ENCODE data around the gene INPP5J.
"Not testable (repeated sequence)": the region's sequence is repeated elsewhere in the genome, so short reads cannot be mapped to it uniquely, and the experiment has no call there.

Gene INPP5J

DNA sequence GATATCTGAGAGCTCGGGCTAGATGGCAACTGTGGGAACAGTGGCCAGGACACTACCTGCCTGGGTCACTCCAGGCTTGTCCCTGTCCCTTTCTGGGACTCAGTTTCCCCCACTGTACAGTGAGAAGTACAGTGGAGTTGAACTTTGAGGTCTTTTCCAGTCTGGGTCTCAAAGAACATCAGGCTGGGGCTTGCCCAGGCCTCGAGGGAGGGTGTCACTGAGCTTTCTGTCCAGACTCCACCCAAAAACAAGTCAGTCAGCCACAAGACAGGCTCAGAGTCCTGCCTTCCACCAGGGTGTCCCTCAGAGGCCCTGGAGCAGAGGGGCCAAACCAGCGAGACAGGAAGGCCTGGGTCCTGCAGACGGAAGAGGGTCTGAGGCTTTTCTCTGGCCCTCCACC, 19.5 kb downstream of the INPP5J start:
- Mint-ChIP-seq H3K36me3 (peaks cover 2% of the 10 kb centered on the region), H3K9me3 (peaks cover 5% of the 10 kb centered on the region), H3K4me3 (no peak overlapping the region), H3K4me1 (peaks cover 6% of the 10 kb centered on the region), H3K27me3 (no peaks in the 10 kb centered on the region), H3K27ac (no peak overlapping the region)

DNA sequence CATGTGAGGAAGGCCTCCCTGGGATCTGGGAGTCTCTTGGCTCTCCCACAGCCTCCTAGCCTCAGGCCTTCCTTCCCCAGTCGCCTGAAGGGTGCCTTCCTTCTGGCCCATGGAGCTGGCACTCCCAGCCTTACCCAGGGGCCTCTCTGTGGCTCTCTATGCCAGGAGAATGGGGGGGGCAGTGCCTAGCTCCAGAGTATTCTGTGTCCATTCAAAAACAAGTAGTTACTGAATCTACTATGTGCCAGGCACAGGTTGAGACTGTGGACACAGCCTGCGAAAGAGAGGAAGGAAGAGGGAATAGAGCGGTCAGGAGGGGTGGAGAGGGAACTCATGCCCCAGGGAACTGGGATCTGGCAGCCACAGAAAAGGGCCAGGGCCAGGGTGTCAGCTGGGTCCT, 20.3 kb downstream of the INPP5J start:
- Mint-ChIP-seq H3K4me3 (no peak overlapping the region), H3K27ac (no peak overlapping the region), H3K9me3 (peaks cover 5% of the 10 kb centered on the region), H3K4me1 (peaks cover 6% of the 10 kb centered on the region), H3K36me3 (peaks cover 2% of the 10 kb centered on the region), H3K27me3 (no peaks in the 10 kb centered on the region)

DNA sequence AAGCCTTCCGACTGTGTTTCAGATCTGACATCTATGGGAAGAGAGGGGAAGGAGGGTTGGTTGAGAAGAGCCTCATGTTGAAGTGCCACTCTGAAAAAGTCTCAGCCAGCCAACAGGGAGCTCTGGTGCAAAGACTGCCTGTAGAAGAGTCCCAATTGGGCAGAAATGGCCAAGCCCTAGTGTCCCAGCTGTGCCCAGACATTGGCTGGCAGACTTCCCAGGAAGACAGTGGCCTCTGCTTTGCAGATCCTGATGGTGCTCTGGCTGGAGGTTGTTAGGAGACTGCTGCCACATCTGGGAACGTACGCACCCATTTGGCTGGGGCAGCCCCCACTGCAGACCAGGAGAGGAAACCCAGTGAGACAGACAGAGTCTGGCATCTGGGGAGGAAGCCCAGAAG, 20.8 kb downstream of the INPP5J start:
- Mint-ChIP-seq H3K27me3 (no peaks in the 10 kb centered on the region), H3K36me3 (peaks cover 2% of the 10 kb centered on the region), H3K27ac (no peak overlapping the region), H3K9me3 (peaks cover 5% of the 10 kb centered on the region), H3K4me1 (peaks cover 6% of the 10 kb centered on the region), H3K4me3 (no peak overlapping the region)

DNA sequence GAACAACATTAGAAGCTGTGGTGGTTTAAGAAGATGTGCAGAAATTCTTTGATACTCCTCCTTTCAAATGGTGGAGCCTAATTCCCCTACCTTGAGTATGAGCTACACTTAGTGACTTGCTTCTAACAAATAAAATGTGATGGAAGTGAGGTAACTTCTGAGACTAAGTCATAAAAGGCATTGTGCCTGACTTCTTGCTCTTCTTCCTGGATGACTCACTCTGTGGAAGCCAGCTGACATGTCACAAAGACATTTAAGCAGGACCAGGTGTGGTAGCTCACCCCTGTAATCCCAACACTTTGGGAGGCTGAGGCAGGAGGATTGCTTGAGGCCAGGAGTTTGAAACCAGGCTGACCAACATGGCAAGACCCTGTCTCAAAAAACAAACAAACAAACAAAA, 21.5 kb downstream of the INPP5J start:
- no peak overlapping the region for H3K27ac Mint-ChIP-seq
- peaks cover 5% of the 10 kb centered on the region for H3K9me3 Mint-ChIP-seq
- no peak overlapping the region for H3K4me3 Mint-ChIP-seq
- H3K27me3 Mint-ChIP-seq, result no peaks in the 10 kb centered on the region
- H3K36me3 Mint-ChIP-seq, result peaks cover 2% of the 10 kb centered on the region
- peaks cover 6% of the 10 kb centered on the region for H3K4me1 Mint-ChIP-seq

DNA sequence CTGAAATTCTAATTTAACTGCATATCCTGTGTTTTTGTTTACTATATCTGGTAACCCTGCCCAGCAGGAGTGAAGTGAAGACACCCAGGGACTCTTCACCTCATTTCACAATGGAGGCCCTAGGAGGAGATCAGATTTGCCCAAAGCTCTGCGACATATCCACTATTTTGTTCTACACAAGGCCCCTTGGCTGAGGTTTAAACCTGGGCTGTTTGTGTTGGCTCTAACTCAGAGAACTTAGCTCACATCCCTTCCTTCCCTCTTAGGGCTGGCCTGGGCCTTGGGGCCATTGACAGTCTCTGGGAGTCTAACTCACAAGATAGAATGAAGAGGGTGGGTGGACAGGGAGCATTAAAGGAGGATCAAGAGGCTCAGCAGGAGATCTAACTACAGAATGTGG, 25.7 kb downstream of the INPP5J start:
- peaks cover 6% of the 10 kb centered on the region for H3K4me1 Mint-ChIP-seq

DNA sequence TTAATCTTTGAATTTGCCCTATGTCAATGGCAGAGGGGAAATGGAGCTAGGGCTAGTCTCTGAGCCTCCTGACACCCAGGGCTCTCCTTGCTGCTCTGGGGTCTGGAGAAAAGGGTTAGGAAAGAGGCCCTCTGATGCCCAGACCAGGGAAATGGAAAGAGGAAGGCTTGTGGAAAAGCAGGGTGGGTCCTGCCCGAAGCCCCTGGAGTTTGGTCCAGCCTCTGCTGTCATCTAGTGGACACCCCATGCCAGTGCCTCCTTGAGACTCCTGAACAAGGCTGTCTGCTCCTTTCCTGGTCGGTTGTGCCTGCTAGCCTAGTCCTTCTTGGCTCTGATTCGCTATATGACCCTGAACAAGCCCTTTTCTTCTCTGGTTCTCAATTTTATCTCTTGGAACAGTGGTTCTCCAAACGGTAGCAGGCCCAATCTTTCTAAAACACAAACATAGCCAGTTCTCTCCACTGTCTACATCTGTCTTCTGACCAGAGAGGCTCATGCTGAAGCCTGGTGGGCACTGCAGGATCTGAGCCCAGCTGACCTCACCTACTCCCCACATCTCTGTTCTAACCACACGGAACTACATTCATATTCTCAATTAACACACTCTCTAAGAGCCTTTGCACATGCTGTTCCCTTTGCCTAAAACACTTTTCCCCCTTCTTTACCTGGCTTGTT, 26.3 kb downstream of the INPP5J start:
- Mint-ChIP-seq H3K27me3 (no peaks in the 10 kb centered on the region), H3K4me1 (peaks cover 2% of the 10 kb centered on the region), H3K36me3 (peaks cover 2% of the 10 kb centered on the region), H3K9me3 (peaks cover 5% of the 10 kb centered on the region), H3K4me3 (no peak overlapping the region), H3K27ac (no peak overlapping the region)

More for the DNA sequence above, 25.7 kb downstream of the INPP5J start:
- Mint-ChIP-seq H3K27me3 (no peaks in the 10 kb centered on the region), H3K27ac (no peak overlapping the region), H3K36me3 (peaks cover 2% of the 10 kb centered on the region), H3K4me3 (no peak overlapping the region), H3K9me3 (peaks cover 5% of the 10 kb centered on the region)

DNA sequence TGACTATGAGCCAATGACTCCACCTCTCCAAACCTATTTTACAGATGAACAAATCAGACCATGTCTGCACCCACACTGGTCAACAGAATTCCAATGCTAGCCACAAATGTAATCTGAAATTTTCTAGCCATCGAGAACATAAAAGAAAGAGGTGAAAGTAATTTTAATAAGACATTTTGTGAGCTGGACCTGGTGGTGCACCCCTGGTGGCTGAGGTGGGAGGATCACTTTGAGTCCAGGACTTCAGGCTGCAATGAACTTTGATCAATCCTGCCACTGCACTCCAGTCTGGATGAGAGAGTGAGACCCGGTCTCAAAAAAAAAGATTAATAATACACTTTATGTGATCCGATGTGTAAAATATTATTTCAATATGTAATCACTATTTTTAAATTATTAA, 27.8 kb downstream of the INPP5J start:
- Mint-ChIP-seq H3K27me3 (no peaks in the 10 kb centered on the region), H3K27ac (no peak overlapping the region), H3K36me3 (no peaks in the 10 kb centered on the region), H3K9me3 (no peaks in the 10 kb centered on the region), H3K4me1 (no peaks in the 10 kb centered on the region), H3K4me3 (no peak overlapping the region)

DNA sequence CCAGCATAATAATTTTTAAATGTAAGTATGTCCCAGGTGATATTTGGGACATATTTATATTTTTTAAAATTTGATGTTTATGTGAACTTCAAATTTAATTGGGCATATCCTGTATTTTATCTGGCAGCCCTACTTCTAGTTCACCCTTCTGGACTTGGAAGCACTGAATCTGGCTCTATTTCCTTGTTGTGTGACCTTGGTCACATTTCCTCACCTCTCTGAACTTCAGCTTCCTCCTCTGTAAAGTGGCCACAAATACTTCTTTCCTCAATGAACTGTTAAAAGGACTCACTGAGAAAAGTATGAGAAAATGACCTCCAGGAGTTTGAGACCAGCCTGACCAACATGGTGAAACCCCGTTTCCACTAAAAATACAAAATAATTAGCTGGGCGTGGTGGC, 29.1 kb downstream of the INPP5J start:
- H3K27me3 Mint-ChIP-seq, result no peaks in the 10 kb centered on the region
- no peaks in the 10 kb centered on the region for H3K36me3 Mint-ChIP-seq
- no peak overlapping the region for H3K27ac Mint-ChIP-seq
- H3K4me3 Mint-ChIP-seq, result no peak overlapping the region
- H3K9me3 Mint-ChIP-seq, result no peaks in the 10 kb centered on the region
- H3K4me1 Mint-ChIP-seq, result no peaks in the 10 kb centered on the region

DNA sequence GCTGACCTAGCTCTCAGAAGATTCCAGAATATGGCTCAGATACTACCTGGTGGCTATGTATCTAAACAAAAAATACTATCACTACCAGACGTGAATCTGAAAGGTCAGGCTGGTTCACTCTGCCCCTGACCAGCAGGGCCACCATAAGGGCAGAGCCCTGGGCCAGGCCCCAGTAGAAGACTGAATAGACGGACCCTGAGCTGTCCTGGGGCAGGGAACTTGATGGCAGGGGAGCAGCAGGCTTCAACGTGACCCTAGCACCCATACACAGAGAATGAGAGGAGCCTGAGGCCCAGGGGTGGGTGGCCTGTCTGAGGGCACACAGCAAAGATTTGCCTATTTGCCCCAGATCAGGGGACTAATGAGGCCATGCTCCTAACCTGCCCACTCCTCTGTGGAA, 30.6 kb downstream of the INPP5J start:
- Mint-ChIP-seq H3K27ac (no peak overlapping the region), H3K27me3 (no peaks in the 10 kb centered on the region), H3K36me3 (no peaks in the 10 kb centered on the region), H3K9me3 (no peaks in the 10 kb centered on the region), H3K4me3 (no peak overlapping the region), H3K4me1 (no peaks in the 10 kb centered on the region)

DNA sequence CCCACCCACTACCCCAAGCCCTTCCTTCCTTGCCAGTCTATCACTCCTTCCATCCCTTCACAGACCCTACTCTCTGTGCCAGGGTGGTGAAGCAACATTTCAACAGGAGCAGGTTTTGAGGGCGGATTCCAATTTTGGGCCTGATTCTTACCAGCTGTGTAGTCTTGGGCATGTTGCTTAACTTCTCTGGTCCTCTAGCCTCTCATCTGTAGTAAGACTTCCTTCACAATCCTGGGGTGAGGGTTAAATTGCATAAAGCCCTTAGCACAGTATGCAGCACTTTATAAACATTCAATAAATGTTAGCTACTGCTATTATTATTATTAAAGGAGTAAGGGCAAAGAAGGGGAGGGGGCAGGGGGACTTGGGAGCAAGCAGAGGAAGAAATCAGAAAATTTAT, 32.2 kb downstream of the INPP5J start:
- no peaks in the 10 kb centered on the region for H3K27me3 Mint-ChIP-seq

DNA sequence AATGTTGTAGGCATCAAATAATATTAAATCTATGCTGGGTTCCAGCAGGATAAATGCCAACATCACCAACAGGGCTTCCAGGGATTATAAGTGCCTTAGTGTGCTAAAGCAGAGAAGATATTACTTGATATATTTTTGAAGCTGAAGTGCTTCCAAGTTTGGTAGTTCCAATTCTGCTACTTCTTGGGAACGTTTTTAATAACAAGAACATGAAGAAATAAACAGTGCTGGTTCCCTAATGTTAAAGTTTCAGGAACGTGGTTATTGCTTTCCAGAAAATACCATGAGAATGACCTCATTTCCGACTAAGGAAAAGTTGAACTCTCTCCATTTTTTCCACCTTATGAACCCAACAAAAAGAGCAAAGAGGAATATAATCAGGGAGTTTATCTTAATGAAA, 32.7 kb downstream of the INPP5J start:
- Mint-ChIP-seq H3K36me3 (no peaks in the 10 kb centered on the region), H3K27ac (no peak overlapping the region), H3K4me3 (no peak overlapping the region), H3K9me3 (no peaks in the 10 kb centered on the region), H3K27me3 (no peaks in the 10 kb centered on the region), H3K4me1 (peaks cover 11% of the 10 kb centered on the region)

More for the DNA sequence above, 32.2 kb downstream of the INPP5J start:
- Mint-ChIP-seq H3K36me3 (no peaks in the 10 kb centered on the region), H3K4me3 (no peak overlapping the region), H3K9me3 (no peaks in the 10 kb centered on the region), H3K4me1 (peaks cover 9% of the 10 kb centered on the region), H3K27ac (no peak overlapping the region)

DNA sequence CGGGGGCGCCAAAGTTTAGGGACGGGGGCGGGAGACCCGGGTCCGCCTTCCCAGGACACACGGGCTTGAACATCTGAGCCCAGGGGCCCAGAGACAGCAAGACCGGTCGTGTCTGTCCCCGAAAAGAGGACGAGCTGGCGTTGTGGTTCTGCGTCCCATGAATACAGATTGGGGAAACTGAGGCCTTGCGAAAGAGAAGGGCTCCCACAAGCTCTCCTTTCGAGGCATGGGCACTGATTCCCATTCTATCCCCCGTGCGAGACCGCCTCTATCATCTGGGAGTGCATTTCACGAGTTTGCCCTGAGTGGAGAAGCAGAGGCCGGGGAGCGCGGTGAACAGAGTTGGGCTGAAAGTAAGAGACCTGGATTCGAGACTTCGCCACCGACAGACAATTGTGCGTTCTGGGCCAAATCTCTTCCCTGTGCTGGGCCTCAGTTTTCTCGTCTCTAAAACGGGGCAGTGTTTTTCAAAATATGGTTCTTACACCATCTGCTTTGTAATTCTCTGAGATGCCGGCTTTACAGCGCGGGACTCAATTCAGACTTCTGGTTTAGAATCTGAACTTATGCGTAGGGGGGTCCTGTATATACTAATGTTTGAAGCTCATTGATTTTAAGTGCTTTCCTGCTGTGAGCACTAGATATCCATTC, 37.7 kb downstream of the INPP5J start:
- Mint-ChIP-seq H3K27ac (peak overlapping the region; percentile 100), H3K36me3 (peaks cover 3% of the 10 kb centered on the region), H3K9me3 (no peaks in the 10 kb centered on the region), H3K27me3 (no peaks in the 10 kb centered on the region), H3K4me3 (peak overlapping the region; percentile 100), H3K4me1 (peaks cover 44% of the 10 kb centered on the region)

DNA sequence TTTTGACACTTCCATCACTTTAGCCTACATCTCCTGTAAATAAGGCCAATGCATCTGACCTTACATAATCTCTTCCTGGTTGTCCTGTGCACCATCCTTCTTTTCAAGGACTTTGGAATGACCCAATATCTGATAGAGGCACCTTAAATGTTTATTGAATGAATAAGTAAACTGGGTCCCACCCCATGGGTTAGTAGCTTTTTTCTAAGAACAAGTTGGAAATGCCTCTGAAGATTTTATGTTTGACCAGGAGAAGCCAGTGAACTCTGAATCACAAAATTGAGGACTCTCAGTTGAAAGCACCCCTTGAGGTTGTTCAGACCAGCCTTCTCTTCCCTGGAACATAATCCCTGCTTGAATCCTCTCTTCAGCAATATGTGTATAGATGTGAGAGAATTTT, 38.6 kb downstream of the INPP5J start:
- Mint-ChIP-seq H3K9me3 (no peaks in the 10 kb centered on the region), H3K4me3 (peak overlapping the region; percentile 100), H3K27me3 (no peaks in the 10 kb centered on the region), H3K36me3 (peaks cover 7% of the 10 kb centered on the region), H3K27ac (no peak overlapping the region), H3K4me1 (peaks cover 49% of the 10 kb centered on the region)

DNA sequence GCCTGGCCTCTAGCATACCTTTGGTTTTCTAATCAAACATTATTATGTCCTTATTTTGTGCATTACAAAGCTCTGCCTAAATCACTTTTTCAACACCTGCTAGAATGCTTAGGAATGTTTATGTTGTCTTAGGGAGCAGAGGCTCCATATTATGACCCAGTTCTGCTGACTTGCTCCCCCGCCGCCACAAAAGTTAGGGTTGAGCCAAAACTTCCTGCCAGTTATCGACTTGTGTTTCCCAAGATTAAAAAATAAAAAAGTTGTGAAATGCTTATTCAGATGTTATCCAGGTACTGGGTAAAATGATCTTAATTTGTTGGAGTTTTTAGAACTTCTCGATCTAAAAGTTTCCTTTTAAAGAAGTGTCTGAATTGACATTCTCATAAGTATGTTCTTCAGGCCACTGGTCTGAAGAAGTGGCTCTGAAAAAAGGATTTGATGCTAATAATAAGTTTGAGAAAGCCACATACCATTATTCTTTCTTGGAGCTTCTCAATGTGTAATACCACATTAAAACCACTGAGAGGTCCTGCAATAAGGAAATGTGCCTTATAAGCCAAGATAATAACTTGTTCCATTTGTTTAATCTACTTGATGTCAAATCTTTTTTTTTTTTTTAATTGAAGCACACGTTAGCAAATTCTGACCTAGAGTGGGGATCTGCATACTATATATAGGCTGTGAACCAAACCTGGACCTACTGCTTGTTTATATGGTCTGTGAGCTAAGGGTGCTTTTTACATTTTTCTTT, 39.4 kb downstream of the INPP5J start:
- H3K4me3 Mint-ChIP-seq, result peak overlapping the region; percentile 100
- H3K4me1 Mint-ChIP-seq, result peaks cover 49% of the 10 kb centered on the region
- peaks cover 7% of the 10 kb centered on the region for H3K36me3 Mint-ChIP-seq
- peak overlapping the region; percentile 84 for H3K27ac Mint-ChIP-seq
- no peaks in the 10 kb centered on the region for H3K27me3 Mint-ChIP-seq
- no peaks in the 10 kb centered on the region for H3K9me3 Mint-ChIP-seq

DNA sequence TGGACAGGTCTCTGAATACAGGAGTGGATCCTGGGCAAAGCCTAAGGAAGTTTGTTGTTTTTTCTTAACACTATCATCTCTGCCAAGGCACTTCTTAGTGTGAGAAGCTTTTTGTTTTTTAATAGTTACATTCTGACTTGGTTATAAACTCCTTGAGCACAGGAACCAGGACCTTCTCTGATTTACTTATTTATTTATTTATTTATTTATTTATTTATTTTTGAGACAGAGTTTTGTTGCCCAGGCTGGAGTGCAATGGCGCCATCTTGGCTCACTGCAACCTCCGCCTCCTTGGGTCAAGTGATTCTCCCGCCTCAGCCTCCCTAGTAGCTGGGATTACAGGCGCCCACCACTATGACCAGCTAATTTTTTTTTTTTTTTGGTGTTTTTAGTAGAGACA, 48.2 kb downstream of the INPP5J start:
- peaks cover 11% of the 10 kb centered on the region for H3K36me3 Mint-ChIP-seq
- H3K9me3 Mint-ChIP-seq, result no peaks in the 10 kb centered on the region
- H3K4me3 Mint-ChIP-seq, result no peak overlapping the region
- no peak overlapping the region for H3K27ac Mint-ChIP-seq
- no peaks in the 10 kb centered on the region for H3K27me3 Mint-ChIP-seq
- peaks cover 41% of the 10 kb centered on the region for H3K4me1 Mint-ChIP-seq

DNA sequence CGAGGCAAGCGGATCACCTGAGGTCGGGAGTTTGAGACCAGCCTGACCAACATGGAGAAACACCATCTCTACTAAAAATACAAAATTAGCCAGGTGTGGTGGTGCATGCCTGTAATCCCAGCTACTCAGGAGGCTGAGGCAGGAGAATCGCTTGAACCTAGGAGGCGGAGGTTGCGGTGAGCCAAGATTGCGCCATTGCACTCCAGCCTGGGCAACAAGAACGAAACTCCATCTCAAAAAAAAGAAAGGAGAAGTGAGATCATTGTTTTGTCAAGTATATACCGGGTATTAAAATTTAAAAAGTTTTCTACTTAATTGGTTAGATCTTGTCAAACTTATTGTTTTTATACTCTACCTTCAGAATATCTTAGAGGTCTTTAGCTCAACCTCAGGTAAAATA, 49.0 kb downstream of the INPP5J start:
- H3K4me3 Mint-ChIP-seq, H3K9me3 Mint-ChIP-seq, H3K27ac Mint-ChIP-seq, H3K27me3 Mint-ChIP-seq, H3K36me3 Mint-ChIP-seq: not testable (repeated sequence)
- H3K4me1 Mint-ChIP-seq, result peaks cover 38% of the 10 kb centered on the region
